ENCODE results near the gene AMOT.

DNA sequence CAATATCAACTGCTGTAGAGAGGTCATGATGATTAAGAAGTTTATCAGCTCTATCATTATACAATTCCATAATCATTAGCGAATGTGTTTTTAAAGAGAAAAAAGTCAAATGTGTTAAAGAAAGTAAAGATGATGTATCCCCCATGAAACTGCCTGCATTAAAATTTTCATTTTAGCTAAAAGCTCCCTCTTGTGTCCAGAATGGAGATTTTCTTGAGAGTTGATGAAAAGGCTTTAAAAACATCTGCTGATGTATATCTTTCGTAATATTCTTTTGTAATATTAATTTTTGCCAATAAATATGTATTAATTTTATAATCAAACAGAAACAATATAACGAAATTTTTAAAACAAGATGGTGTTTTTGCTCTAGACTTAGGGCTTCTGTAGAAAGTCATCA is 108.8 kb downstream of the AMOT start:
- TF ChIP-seq, protein P1, sequence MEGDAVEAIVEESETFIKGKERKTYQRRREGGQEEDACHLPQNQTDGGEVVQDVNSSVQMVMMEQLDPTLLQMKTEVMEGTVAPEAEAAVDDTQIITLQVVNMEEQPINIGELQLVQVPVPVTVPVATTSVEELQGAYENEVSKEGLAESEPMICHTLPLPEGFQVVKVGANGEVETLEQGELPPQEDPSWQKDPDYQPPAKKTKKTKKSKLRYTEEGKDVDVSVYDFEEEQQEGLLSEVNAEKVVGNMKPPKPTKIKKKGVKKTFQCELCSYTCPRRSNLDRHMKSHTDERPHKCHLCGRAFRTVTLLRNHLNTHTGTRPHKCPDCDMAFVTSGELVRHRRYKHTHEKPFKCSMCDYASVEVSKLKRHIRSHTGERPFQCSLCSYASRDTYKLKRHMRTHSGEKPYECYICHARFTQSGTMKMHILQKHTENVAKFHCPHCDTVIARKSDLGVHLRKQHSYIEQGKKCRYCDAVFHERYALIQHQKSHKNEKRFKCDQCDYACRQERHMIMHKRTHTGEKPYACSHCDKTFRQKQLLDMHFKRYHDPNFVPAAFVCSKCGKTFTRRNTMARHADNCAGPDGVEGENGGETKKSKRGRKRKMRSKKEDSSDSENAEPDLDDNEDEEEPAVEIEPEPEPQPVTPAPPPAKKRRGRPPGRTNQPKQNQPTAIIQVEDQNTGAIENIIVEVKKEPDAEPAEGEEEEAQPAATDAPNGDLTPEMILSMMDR (IDR thresholded peaks at IDR 0.05): no peak
- no peak for TF ChIP-seq POLR2A (IDR thresholded peaks at IDR 0.05)
- TF ChIP-seq POLR2AphosphoS5 (IDR thresholded peaks at IDR 0.05): no peak
